ENCODE data around the gene NCOA1. TPM values are rescaled to one million over a fixed set of nuclear protein-coding genes. Genes with fewer than 3 reads are reported as not detected.

The NCOA1 gene
- total and polyA plus RNA-seq, 5 experiments from 2014 or later: 13.0 to 44.8 (median 27.2) TPM

GRCh38 chr2:24613154-24613814, 122.2 kb downstream of the NCOA1 start:
- H3K4me3 Mint-ChIP-seq: peak overlapping the region in 3 of 10 donors; percentile 26 to 59 (median 38)
- DNase-seq: peak in 1 of 10 donors; percentile 23
- POLR2A ChIA-PET: no interaction called here
- peaks cover 12 to 25% (median 20%) of the 10 kb centered on the region in 4 donors for H3K4me1 Mint-ChIP-seq
- H3K9me3 Mint-ChIP-seq: peaks cover 0 to 32% (median 15%) of the 10 kb centered on the region in 9 donors
- no peaks in the 10 kb centered on the region for H3K27me3 Mint-ChIP-seq
- peak overlapping the region in 3 of 10 donors; percentile 44 to 82 (median 76) for H3K27ac Mint-ChIP-seq
- no peak for ATAC-seq
- peaks cover 27 to 38% (median 31%) of the 10 kb centered on the region in 3 donors for H3K36me3 Mint-ChIP-seq

DNA sequence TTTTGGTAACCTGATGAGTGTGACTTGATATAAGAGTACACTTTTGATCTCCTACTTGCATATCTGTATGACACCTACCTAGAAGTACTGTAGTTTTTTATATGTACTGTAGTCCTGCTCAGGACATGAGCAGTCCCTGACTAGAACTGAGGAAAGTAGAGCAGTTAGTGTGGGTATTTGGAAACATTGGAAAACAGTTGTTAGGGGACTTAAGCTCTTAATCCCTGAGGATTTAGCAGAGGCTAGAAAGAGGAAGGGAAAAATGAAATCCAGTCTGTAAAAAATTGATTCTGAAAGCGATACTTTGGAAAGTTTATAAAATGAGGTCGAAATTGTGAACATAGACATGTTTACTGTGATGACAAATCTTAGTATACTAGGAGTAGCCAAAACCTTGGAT, 125.6 kb downstream of the NCOA1 start:
- no peak for ATAC-seq
- Mint-ChIP-seq H3K27me3 (no peaks in the 10 kb centered on the region), H3K9me3 (peaks cover 0 to 18% (median 7%) of the 10 kb centered on the region in 9 donors), H3K4me3 (no peak overlapping the region), H3K4me1 (peaks cover 8 to 31% (median 27%) of the 10 kb centered on the region in 4 donors), H3K36me3 (peaks cover 12 to 16% (median 16%) of the 10 kb centered on the region in 3 donors), H3K27ac (no peak overlapping the region)
- no peak for DNase-seq
- POLR2A ChIA-PET: no interaction called here

DNA sequence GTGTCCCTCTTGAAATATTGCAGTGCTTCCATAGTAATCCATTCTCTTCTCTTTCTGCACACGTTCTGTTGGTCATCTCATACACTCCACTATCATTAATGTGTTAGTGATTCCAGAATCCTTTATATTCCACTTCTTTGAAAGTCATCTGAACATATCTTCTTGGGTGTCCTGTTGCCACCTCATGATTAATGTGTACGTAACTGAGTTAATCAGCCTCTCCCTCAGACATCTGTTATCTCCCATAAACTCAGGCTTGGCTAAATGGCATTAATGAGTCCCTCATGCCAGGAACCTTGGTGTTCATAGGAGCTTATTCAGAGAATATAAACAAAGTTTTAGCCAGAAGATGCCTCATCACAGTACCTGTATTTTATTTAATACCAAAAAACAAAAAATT, 126.4 kb downstream of the NCOA1 start:
- Mint-ChIP-seq H3K4me1 (peaks cover 11 to 39% (median 30%) of the 10 kb centered on the region in 4 donors), H3K27me3 (no peaks in the 10 kb centered on the region), H3K9me3 (peaks cover 0 to 10% (median under 1%) of the 10 kb centered on the region in 9 donors), H3K27ac (no peak overlapping the region), H3K4me3 (no peak overlapping the region), H3K36me3 (peaks cover 7 to 8% (median 8%) of the 10 kb centered on the region in 3 donors)
- ATAC-seq: no peak
- no peak for DNase-seq
- POLR2A ChIA-PET: no interaction called here

GRCh38 chr2:24618144-24618543, 127.1 kb downstream of the NCOA1 start:
- H3K4me3 Mint-ChIP-seq: no peak overlapping the region
- H3K27ac Mint-ChIP-seq: no peak overlapping the region
- H3K9me3 Mint-ChIP-seq: peaks cover 0 to 2% (median 0%) of the 10 kb centered on the region in 9 donors
- H3K36me3 Mint-ChIP-seq: peaks cover 1 to 2% (median 1%) of the 10 kb centered on the region in 3 donors
- DNase-seq (no peak), ATAC-seq (no peak)
- H3K27me3 Mint-ChIP-seq: no peaks in the 10 kb centered on the region
- POLR2A ChIA-PET: no interaction called here
- H3K4me1 Mint-ChIP-seq: peaks cover 15 to 40% (median 31%) of the 10 kb centered on the region in 4 donors

DNA sequence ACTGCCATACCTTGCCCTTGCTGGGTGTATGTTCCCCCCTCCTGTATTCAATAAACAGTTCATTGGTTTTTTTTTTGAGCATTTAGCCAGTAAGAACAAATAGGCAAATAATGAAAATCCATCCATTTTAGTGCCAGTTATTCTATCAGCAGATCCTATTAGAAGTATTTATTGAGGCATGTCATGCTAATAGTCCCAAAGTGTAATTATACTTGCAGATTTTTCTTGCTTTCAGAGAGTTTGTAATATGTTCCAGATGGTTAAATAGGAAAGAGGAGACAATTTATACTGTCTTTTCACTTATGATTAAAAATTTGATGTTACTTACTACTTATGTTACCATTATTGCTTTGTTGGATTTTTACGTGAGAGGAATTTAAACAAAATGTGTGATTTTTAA, 127.6 kb downstream of the NCOA1 start:
- DNase-seq (no peak), ATAC-seq (no peak)
- H3K4me3 Mint-ChIP-seq: no peak overlapping the region
- POLR2A ChIA-PET: no interaction called here
- H3K9me3 Mint-ChIP-seq: no peaks in the 10 kb centered on the region
- no peaks in the 10 kb centered on the region for H3K27me3 Mint-ChIP-seq
- H3K4me1 Mint-ChIP-seq: peaks cover 14 to 40% (median 31%) of the 10 kb centered on the region in 4 donors
- H3K36me3 Mint-ChIP-seq: peaks cover 0 to 2% (median 0%) of the 10 kb centered on the region in 3 donors
- H3K27ac Mint-ChIP-seq: no peak overlapping the region

- Mint-ChIP-seq H3K27me3 (no peaks in the 10 kb centered on the region), H3K9me3 (no peaks in the 10 kb centered on the region), H3K4me1 (peaks cover 24 to 55% (median 43%) of the 10 kb centered on the region in 4 donors), H3K36me3 (peaks cover 0 to 2% (median 0%) of the 10 kb centered on the region in 3 donors), H3K27ac (no peak overlapping the region), H3K4me3 (no peak overlapping the region)
- POLR2A ChIA-PET: no interaction called here
- no peak for DNase-seq
- ATAC-seq: no peak
Measured at GRCh38 chr2:24620936-24621335, 129.9 kb downstream of the NCOA1 start.

- POLR2A ChIA-PET: no interaction called here
- peak overlapping the region in 2 of 10 donors; percentile 17 to 65 for H3K27ac Mint-ChIP-seq
Measured at GRCh38 chr2:24621779-24622538, 130.9 kb downstream of the NCOA1 start.

DNA sequence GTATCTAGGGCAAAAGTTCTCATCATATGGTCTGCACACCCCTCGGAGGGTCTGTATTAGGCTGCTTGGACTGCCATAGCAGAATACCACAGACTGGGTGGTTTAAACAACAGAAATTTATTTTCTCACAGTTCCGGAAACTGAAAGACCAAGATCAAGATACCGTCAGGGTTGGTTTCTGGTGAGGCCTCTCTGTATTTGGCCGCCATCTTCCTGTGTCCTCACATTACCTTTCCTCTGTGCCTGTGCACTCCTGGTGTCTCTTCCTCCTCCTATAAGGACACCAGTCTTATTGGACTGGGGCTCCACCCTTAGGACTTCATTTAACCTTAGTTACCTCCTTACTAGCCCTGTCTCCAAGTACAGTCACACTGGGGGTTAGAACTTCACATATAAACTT, 132.5 kb downstream of the NCOA1 start:
- Mint-ChIP-seq H3K36me3 (no peaks in the 10 kb centered on the region), H3K27ac (peak overlapping the region in 1 of 10 donors; percentile 17), H3K4me3 (peak overlapping the region in 1 of 10 donors; percentile 3), H3K9me3 (no peaks in the 10 kb centered on the region), H3K27me3 (no peaks in the 10 kb centered on the region), H3K4me1 (peaks cover 29 to 58% (median 48%) of the 10 kb centered on the region in 4 donors)
- no peak for ATAC-seq
- POLR2A ChIA-PET: no interaction called here
- DNase-seq: no peak

More at GRCh38 chr2:24621779-24622538, 130.9 kb downstream of the NCOA1 start:
- no peaks in the 10 kb centered on the region for H3K27me3 Mint-ChIP-seq
- H3K9me3 Mint-ChIP-seq: no peaks in the 10 kb centered on the region
- H3K4me1 Mint-ChIP-seq: peaks cover 30 to 64% (median 48%) of the 10 kb centered on the region in 4 donors
- ATAC-seq (no peak), DNase-seq (no peak)
- peaks cover 0 to 2% (median 0%) of the 10 kb centered on the region in 3 donors for H3K36me3 Mint-ChIP-seq
- H3K4me3 Mint-ChIP-seq: no peak overlapping the region

- Mint-ChIP-seq H3K27ac (no peak overlapping the region), H3K27me3 (no peaks in the 10 kb centered on the region), H3K4me1 (peaks cover 30 to 57% (median 47%) of the 10 kb centered on the region in 4 donors)
Measured at GRCh38 chr2:24625728-24626127, 134.7 kb downstream of the NCOA1 start.

DNA sequence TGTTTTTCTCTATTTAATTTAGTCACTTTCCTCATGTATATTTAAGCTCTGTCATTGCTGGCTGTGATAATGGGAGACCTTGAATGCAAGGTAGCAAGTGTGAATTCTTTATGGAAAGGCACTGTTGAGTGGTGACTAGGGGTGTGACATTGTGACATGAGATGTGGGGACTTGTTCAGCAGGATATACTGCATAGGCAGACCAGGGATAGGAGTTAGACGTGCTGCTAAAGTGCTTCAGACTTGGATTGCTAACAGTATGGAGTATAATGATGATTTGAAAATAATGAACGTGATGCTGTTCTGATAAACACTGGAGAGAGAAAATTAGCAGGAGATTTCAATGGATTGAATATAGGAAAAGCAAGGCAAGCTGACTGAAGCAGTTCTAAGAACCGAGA, 135.1 kb downstream of the NCOA1 start:
- H3K9me3 Mint-ChIP-seq: no peaks in the 10 kb centered on the region
- H3K4me3 Mint-ChIP-seq: no peak overlapping the region
- POLR2A ChIA-PET: no interaction called here
- no peaks in the 10 kb centered on the region for H3K27me3 Mint-ChIP-seq
- DNase-seq (no peak), ATAC-seq (no peak)
- H3K4me1 Mint-ChIP-seq: peaks cover 30 to 54% (median 46%) of the 10 kb centered on the region in 4 donors
- no peaks in the 10 kb centered on the region for H3K36me3 Mint-ChIP-seq
- peak overlapping the region in 1 of 10 donors; percentile 1 for H3K27ac Mint-ChIP-seq

More at GRCh38 chr2:24625728-24626127, 134.7 kb downstream of the NCOA1 start:
- Mint-ChIP-seq H3K4me3 (no peak overlapping the region), H3K36me3 (no peaks in the 10 kb centered on the region), H3K9me3 (no peaks in the 10 kb centered on the region)
- ATAC-seq (no peak), DNase-seq (no peak)
- POLR2A ChIA-PET: no interaction called here

DNA sequence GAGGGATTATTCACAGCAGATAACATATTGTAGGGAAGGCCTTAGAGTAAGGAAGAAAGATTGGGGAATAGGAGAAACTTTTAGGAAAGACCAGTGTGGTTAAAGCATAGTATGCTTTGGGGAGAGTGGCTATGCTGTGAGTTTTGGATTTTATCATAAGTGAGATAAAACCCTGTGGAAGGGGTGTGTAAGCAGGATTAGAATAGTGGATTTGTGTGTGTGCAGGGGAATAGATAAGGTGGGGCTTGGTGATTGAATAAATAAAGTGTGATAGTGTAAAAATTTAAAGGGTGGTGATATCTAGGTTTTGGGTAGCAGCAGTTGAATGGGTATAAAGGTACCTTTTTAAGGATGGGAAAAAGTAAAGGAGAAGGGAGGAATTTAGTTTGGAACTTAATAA, 137.7 kb downstream of the NCOA1 start:
- POLR2A ChIA-PET: no interaction called here
- no peak for ATAC-seq
- Mint-ChIP-seq H3K9me3 (no peaks in the 10 kb centered on the region), H3K4me1 (peaks cover 20 to 42% (median 34%) of the 10 kb centered on the region in 4 donors), H3K36me3 (no peaks in the 10 kb centered on the region), H3K27ac (peak overlapping the region in 3 of 10 donors; percentile 2 to 68 (median 39)), H3K4me3 (no peak overlapping the region), H3K27me3 (no peaks in the 10 kb centered on the region)
- no peak for DNase-seq

GRCh38 chr2:24632172-24632571, 141.1 kb downstream of the NCOA1 start:
- Mint-ChIP-seq H3K4me1 (peaks cover 7 to 23% (median 14%) of the 10 kb centered on the region in 4 donors), H3K27me3 (no peaks in the 10 kb centered on the region), H3K9me3 (no peaks in the 10 kb centered on the region), H3K36me3 (no peaks in the 10 kb centered on the region), H3K27ac (peak overlapping the region in 2 of 10 donors; percentile 17 to 61), H3K4me3 (no peak overlapping the region)
- ATAC-seq (no peak), DNase-seq (no peak)
- POLR2A ChIA-PET: no interaction called here

- H3K9me3 Mint-ChIP-seq: peaks cover 0 to 8% (median 0%) of the 10 kb centered on the region in 9 donors
- H3K4me3 Mint-ChIP-seq: no peak overlapping the region
- DNase-seq: no peak
- H3K36me3 Mint-ChIP-seq: peaks cover 0 to 6% (median 3%) of the 10 kb centered on the region in 3 donors
- peaks cover 4 to 26% (median 15%) of the 10 kb centered on the region in 4 donors for H3K4me1 Mint-ChIP-seq
- H3K27me3 Mint-ChIP-seq: no peaks in the 10 kb centered on the region
- POLR2A ChIA-PET: interaction anchor here (1.2 kb wide), 1 partner anchor 144 kb away, joined by 3 read pairs; the partner anchor contains the start of gene NCOA1
- H3K27ac Mint-ChIP-seq: peak overlapping the region in 1 of 10 donors; percentile 36
- no peak for ATAC-seq
Measured at GRCh38 chr2:24635181-24635580, 144.1 kb downstream of the NCOA1 start.

Measured in naive thymus-derived CD8-positive, alpha-beta T cell (primary cell).